Measurements from ENCODE around the gene ABHD14A.

ABHD14A gene

GRCh38 chr3:52005571-52005986 lies 30.7 kb downstream of the ABHD14A start:
- DNase-seq (ENCODE audit: low read depth), result no peak
- in situ Hi-C loops (cut with HindIII; ENCODE audit: low sequenced_read_pairs), result no loop called here
- TF ChIP-seq CTCF (IDR thresholded peaks at IDR 0.05; ENCODE audit: low read depth, low read length, missing control alignments), result no peak
- H3K4me3 ChIP-seq (ENCODE audit: low read depth, low read length), result no peak overlapping the region

- no peak overlapping the region for H3K4me3 ChIP-seq (ENCODE audit: low read depth, low read length)
Observed at GRCh38 chr3:52006017-52006819, 31.4 kb downstream of the ABHD14A start.

GRCh38 chr3:52006820-52007133 lies 31.9 kb downstream of the ABHD14A start:
- H3K4me3 ChIP-seq (ENCODE audit: low read depth, low read length), result no peak overlapping the region
- DNase-seq (ENCODE audit: low read depth), result no peak
- no peak for TF ChIP-seq CTCF (IDR thresholded peaks at IDR 0.05; ENCODE audit: low read depth, low read length, missing control alignments)
- in situ Hi-C loops (cut with HindIII; ENCODE audit: low sequenced_read_pairs), result no loop called here

More at GRCh38 chr3:52006017-52006819, 31.4 kb downstream of the ABHD14A start:
- DNase-seq (ENCODE audit: low read depth), result no peak
- in situ Hi-C loops (cut with HindIII; ENCODE audit: low sequenced_read_pairs), result no loop called here
- no peak for TF ChIP-seq CTCF (IDR thresholded peaks at IDR 0.05; ENCODE audit: low read depth, low read length, missing control alignments)

- no peak for TF ChIP-seq CTCF (IDR thresholded peaks at IDR 0.05; ENCODE audit: low read depth, low read length, missing control alignments)
- no peak overlapping the region for H3K4me3 ChIP-seq (ENCODE audit: low read depth, low read length)
- no peak for DNase-seq (ENCODE audit: low read depth)
- in situ Hi-C loops (cut with HindIII; ENCODE audit: low sequenced_read_pairs), result no loop called here
Observed at GRCh38 chr3:52007291-52007690, 32.4 kb downstream of the ABHD14A start.

GRCh38 chr3:52010431-52010830 lies 35.6 kb downstream of the ABHD14A start:
- in situ Hi-C loops (cut with HindIII; ENCODE audit: low sequenced_read_pairs), result no loop called here

DNA sequence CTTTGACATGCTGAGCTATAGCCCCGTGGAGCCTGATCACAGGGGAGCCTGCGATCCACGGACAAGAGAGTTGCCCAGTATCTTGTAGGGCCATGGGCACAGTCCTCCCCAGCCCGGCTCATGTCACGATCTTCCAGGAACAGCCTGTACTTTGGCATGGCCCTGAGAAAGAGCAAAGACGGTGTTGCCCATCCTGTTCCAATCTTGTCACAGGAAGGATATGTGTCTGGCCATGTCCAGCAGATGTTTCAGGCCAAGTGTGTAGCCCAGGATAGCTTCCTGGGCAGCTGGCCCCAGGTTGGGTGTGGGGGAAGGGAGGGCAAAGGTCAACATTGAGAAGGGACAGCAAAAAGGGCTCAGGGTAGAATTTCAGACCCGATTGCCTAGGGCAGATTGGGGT lies 37.8 kb downstream of the ABHD14A start:
- no peak overlapping the region for H3K4me3 ChIP-seq (ENCODE audit: low read depth, low read length)
- DNase-seq (ENCODE audit: low read depth), result no peak
- no peak for TF ChIP-seq CTCF (IDR thresholded peaks at IDR 0.05; ENCODE audit: low read depth, low read length, missing control alignments)
- in situ Hi-C loops (cut with HindIII; ENCODE audit: low sequenced_read_pairs), result no loop called here

More at GRCh38 chr3:52010431-52010830, 35.6 kb downstream of the ABHD14A start:
- no peak for TF ChIP-seq CTCF (IDR thresholded peaks at IDR 0.05; ENCODE audit: low read depth, low read length, missing control alignments)
- no peak for DNase-seq (ENCODE audit: low read depth)
- H3K4me3 ChIP-seq (ENCODE audit: low read depth, low read length), result no peak overlapping the region

Data from astrocyte of the cerebellum (primary cell).